H9 (cell line): ENCODE results near the gene AK4. TPM values are rescaled to one million over a fixed set of nuclear protein-coding genes. Genes with fewer than 3 reads are reported as not detected.

ENCODE experiments used
- DNase-seq: peaks from one replicate; pipeline ENCODE4 v3.0.0-alpha.2; 2017
- H2AFZ ChIP-seq: one replicate; pipeline ENCODE4 v1.6.1; 2013; ENCODE audit warnings: mild to moderate bottlenecking, low read length, control low read depth, moderate library complexity
- H2AK5ac ChIP-seq: 2 replicates; pipeline ENCODE4 v1.6.1; 2013; ENCODE audit warnings: low read length, control low read depth, mixed read lengths; ENCODE audit not compliant: insufficient read length
- H2BK120ac ChIP-seq: one replicate; pipeline ENCODE4 v1.6.1; 2013; ENCODE audit warnings: low read depth, mild to moderate bottlenecking, low read length, control low read depth, inconsistent platforms; ENCODE audit not compliant: poor library complexity, severe bottlenecking
- H2BK12ac ChIP-seq: 2 replicates; pipeline ENCODE4 v1.6.1; 2013; ENCODE audit warnings: low read length, control low read depth, mixed read lengths, low read depth; ENCODE audit not compliant: insufficient read length
- H2BK15ac ChIP-seq: 2 replicates; pipeline ENCODE4 v1.6.1; 2013; ENCODE audit warnings: low read depth, low read length, control low read depth
- H2BK20ac ChIP-seq: one replicate; pipeline ENCODE4 v1.6.1; 2013; ENCODE audit warnings: low read depth, mild to moderate bottlenecking, low read length, control low read depth, inconsistent platforms; ENCODE audit not compliant: poor library complexity, severe bottlenecking
- H2BK5ac ChIP-seq: 2 replicates; pipeline ENCODE4 v1.6.1; 2013; ENCODE audit warnings: low read length, control low read depth, mixed read lengths; ENCODE audit not compliant: insufficient read length
- H3K14ac ChIP-seq: 2 replicates; pipeline ENCODE4 v1.6.1; 2013; ENCODE audit warnings: low read length, control low read depth; ENCODE audit not compliant: insufficient read depth
- H3K18ac ChIP-seq: 2 replicates; pipeline ENCODE4 v1.6.1; 2013; ENCODE audit warnings: low read depth, mild to moderate bottlenecking, mixed read lengths, low read length, control low read depth; ENCODE audit not compliant: insufficient read length
- H3K23ac ChIP-seq: 2 replicates; pipeline ENCODE4 v1.6.1; 2013; ENCODE audit warnings: low read length, control low read depth, mixed read lengths, low read depth; ENCODE audit not compliant: insufficient read length
- H3K23me2 ChIP-seq: 2 replicates; pipeline ENCODE4 v1.6.1; 2013; ENCODE audit warnings: low read depth, mild to moderate bottlenecking, mixed read lengths, low read length, control low read depth; ENCODE audit not compliant: insufficient read length, poor library complexity, severe bottlenecking
- H3K27ac ChIP-seq: 2 replicates; pipeline ENCODE4 v1.5.1; 2013; ENCODE audit warnings: low read length, control low read depth, mixed read lengths, low read depth; ENCODE audit not compliant: insufficient read length
- H3K27me3 ChIP-seq: 2 replicates; pipeline ENCODE4 v1.6.1; 2013; ENCODE audit warnings: low read length, control low read depth, inconsistent platforms; ENCODE audit not compliant: insufficient read depth
- H3K4ac ChIP-seq: 2 replicates; pipeline ENCODE4 v1.6.1; 2013; ENCODE audit warnings: low read depth, mild to moderate bottlenecking, control low read depth, inconsistent platforms, low read length, moderate library complexity
- H3K4me1 ChIP-seq: 2 replicates; pipeline ENCODE4 v1.6.1; 2013; ENCODE audit warnings: low read length, control low read depth, inconsistent platforms; ENCODE audit not compliant: insufficient read depth
- H3K4me2 ChIP-seq: 2 replicates; pipeline ENCODE4 v1.6.1; 2013; ENCODE audit warnings: low read length, control low read depth, mixed read lengths; ENCODE audit not compliant: insufficient read length, insufficient read depth
- H3K56ac ChIP-seq: 2 replicates; pipeline ENCODE4 v1.6.1; 2013; ENCODE audit warnings: low read depth, mild to moderate bottlenecking, mixed read lengths, low read length, control low read depth; ENCODE audit not compliant: insufficient read length
- H3K79me1 ChIP-seq: 2 replicates; pipeline ENCODE4 v1.6.1; 2013; ENCODE audit warnings: low read depth, mild to moderate bottlenecking, moderate library complexity, low read length, control low read depth, inconsistent platforms; ENCODE audit not compliant: insufficient read depth, poor library complexity, severe bottlenecking
- H3K79me2 ChIP-seq: 2 replicates; pipeline ENCODE4 v1.6.1; 2013; ENCODE audit warnings: low read length, control low read depth, inconsistent platforms; ENCODE audit not compliant: insufficient read depth
- H3K9ac ChIP-seq: 2 replicates; pipeline ENCODE4 v1.6.1; 2013; ENCODE audit warnings: low read length, control low read depth, mixed read lengths; ENCODE audit not compliant: insufficient read length; ENCODE audit errors: extremely low read depth
- H3K9me3 ChIP-seq: one replicate; pipeline ENCODE4 v1.6.1; 2013; ENCODE audit warnings: low read depth, low read length, inconsistent platforms; ENCODE audit not compliant: control insufficient read depth
- H3T11ph ChIP-seq: one replicate; pipeline ENCODE4 v1.6.1; 2013; ENCODE audit warnings: mild to moderate bottlenecking, low read length, control low read depth, inconsistent platforms
- H4K20me1 ChIP-seq: one replicate; pipeline ENCODE4 v1.6.1; 2013; ENCODE audit not compliant: control insufficient read depth, insufficient read length, insufficient read depth
- H4K5ac ChIP-seq: 2 replicates; pipeline ENCODE4 v1.6.1; 2013; ENCODE audit warnings: low read depth, mild to moderate bottlenecking, mixed read lengths, low read length, control low read depth; ENCODE audit not compliant: insufficient read length
- H4K8ac ChIP-seq: replicated peaks from 2 replicates; pipeline ENCODE4 v1.6.1; 2013; ENCODE audit warnings: low read length, control low read depth, mixed read lengths, low read depth; ENCODE audit not compliant: insufficient read length
- H4K91ac ChIP-seq: 2 replicates; pipeline ENCODE4 v1.6.1; 2013; ENCODE audit warnings: low read depth, mild to moderate bottlenecking, moderate library complexity, mixed read lengths, low read length, control low read depth; ENCODE audit not compliant: insufficient read length
- H3K27ac Mint-ChIP-seq, 3 experiments: 2 replicates in 2 of 3; 3 replicates in 1 of 3; pipeline ENCODE4 v1.8.0; 2020 to 2021; ENCODE audit warnings: mixed read lengths in 3 of 3, mild to moderate bottlenecking in 1 of 3, moderate library complexity in 1 of 3
- H3K27me3 Mint-ChIP-seq: 2 replicates; pipeline ENCODE4 v1.8.0; 2021; ENCODE audit warnings: low read depth, mild to moderate bottlenecking, moderate library complexity, mixed read lengths
- H3K36me3 Mint-ChIP-seq, 3 experiments: 2 replicates in 2 of 3; 3 replicates in 1 of 3; pipeline ENCODE4 v1.8.0; 2020 to 2021; ENCODE audit warnings: low read depth in 3 of 3, mixed read lengths in 3 of 3; ENCODE audit not compliant: insufficient read depth in 1 of 3
- H3K4me1 Mint-ChIP-seq, 2 experiments: 2 replicates each; pipeline ENCODE4 v1.8.0; 2020; ENCODE audit warnings: mixed read lengths in 2 of 2
- H3K4me3 Mint-ChIP-seq, 2 experiments: 2 replicates in 1 of 2; 3 replicates in 1 of 2; pipeline ENCODE4 v1.8.0; 2020 to 2021; ENCODE audit warnings: mild to moderate bottlenecking in 2 of 2, mixed read lengths in 2 of 2, moderate library complexity in 1 of 2
- H3K9me3 Mint-ChIP-seq, 2 experiments: 2 replicates in 1 of 2; 3 replicates in 1 of 2; pipeline ENCODE4 v1.8.0; 2020; ENCODE audit warnings: mild to moderate bottlenecking in 2 of 2, mixed read lengths in 2 of 2, moderate library complexity in 1 of 2
- WGBS: extraction: QIAGEN DNeasy Blood & Tissue Kit; methylation state at CpG from one replicate; pipeline ENCODE4 v1.1.7; 2013; ENCODE audit warnings: missing lambda C conversion rate, low lambda C conversion rate, mixed read lengths; ENCODE audit not compliant: insufficient read length; ENCODE audit errors: extremely low coverage; 5-methylcytosine and 5-hydroxymethylcytosine counted together
- total RNA-seq: library from RNA; stranded (reverse); gene quantifications from 2 replicates; pipeline ENCODE4 v1.2.1, GENCODE V29; 2021
- TF ChIP-seq, protein P1 (sequence below): fragments of 200-600 bp; sonication (generic); conservative IDR thresholded peaks from 3 replicates; pipeline ENCODE4 v1.8.0; 2021; ENCODE audit warnings: antibody characterized with exemption, mild to moderate bottlenecking

Gene AK4
- total RNA-seq, 1 experiment from 2014 or later, result 45.6 TPM

DNA sequence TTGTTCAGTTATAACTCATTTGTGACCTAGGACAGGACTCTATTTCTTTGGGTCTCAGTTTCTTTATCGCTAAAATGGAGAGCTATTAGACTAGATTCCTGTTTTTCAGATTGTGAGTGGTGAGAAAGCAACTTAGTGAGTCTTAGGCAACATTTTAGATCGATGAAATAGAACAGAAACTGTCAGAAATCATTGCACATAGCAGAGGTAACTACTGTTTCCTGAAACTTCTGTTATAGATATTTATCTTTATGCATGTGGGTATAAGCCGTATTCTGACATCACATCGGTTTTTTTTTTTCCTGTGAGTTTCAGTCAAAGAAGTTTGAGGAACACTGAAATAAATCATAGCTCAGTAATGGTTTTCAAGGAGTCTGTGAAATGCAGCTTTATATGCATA is 119.3 kb downstream of the AK4 start:
- H3K14ac ChIP-seq, result no peak overlapping the region
- H3K79me2 ChIP-seq, result no peaks in the 10 kb centered on the region
- no peak overlapping the region for H2BK120ac ChIP-seq
- H2BK5ac ChIP-seq, result no peak overlapping the region
- no peak overlapping the region for H3K9ac ChIP-seq
- no peak overlapping the region for H4K5ac ChIP-seq
- H2BK20ac ChIP-seq, result no peak overlapping the region
- H3K23me2 ChIP-seq, result peaks cover 11% of the 10 kb centered on the region
- H2AK5ac ChIP-seq, result no peak overlapping the region
- H3K18ac ChIP-seq, result no peak overlapping the region
- no peaks in the 10 kb centered on the region for H3K9me3 Mint-ChIP-seq
- H3K23ac ChIP-seq, result no peak overlapping the region
- H3K4me1 Mint-ChIP-seq, result peaks cover 20 to 31% of the 10 kb centered on the region in 2 experiments
- no peak for DNase-seq
- no peak overlapping the region for H3K4ac ChIP-seq
- H3K27me3 Mint-ChIP-seq, result peaks cover 35% of the 10 kb centered on the region
- no peaks in the 10 kb centered on the region for H4K20me1 ChIP-seq
- H2BK12ac ChIP-seq, result no peak overlapping the region
- H3K9me3 ChIP-seq, result no peaks in the 10 kb centered on the region
- H3K56ac ChIP-seq, result no peak overlapping the region
- H4K91ac ChIP-seq, result no peak overlapping the region
- no peaks in the 10 kb centered on the region for H3K4me1 ChIP-seq
- H3K79me1 ChIP-seq, result no peaks in the 10 kb centered on the region
- no peak overlapping the region; a peak in 1 of 7 replicates for H3K27ac Mint-ChIP-seq
- H3T11ph ChIP-seq, result no peak overlapping the region
- WGBS, result no CpG with 5 or more reads among the region's 4 CpGs
- H3K4me2 ChIP-seq, result no peak overlapping the region
- H4K8ac ChIP-seq, result no peak overlapping the region
- no peak overlapping the region for H3K27ac ChIP-seq
- no peaks in the 10 kb centered on the region for H3K36me3 Mint-ChIP-seq
- no peak overlapping the region for H2BK15ac ChIP-seq
- H3K4me3 Mint-ChIP-seq, result no peak overlapping the region
- no peaks in the 10 kb centered on the region; the same call in 1 of the 2 replicates for H3K27me3 ChIP-seq
- TF ChIP-seq, protein P1, sequence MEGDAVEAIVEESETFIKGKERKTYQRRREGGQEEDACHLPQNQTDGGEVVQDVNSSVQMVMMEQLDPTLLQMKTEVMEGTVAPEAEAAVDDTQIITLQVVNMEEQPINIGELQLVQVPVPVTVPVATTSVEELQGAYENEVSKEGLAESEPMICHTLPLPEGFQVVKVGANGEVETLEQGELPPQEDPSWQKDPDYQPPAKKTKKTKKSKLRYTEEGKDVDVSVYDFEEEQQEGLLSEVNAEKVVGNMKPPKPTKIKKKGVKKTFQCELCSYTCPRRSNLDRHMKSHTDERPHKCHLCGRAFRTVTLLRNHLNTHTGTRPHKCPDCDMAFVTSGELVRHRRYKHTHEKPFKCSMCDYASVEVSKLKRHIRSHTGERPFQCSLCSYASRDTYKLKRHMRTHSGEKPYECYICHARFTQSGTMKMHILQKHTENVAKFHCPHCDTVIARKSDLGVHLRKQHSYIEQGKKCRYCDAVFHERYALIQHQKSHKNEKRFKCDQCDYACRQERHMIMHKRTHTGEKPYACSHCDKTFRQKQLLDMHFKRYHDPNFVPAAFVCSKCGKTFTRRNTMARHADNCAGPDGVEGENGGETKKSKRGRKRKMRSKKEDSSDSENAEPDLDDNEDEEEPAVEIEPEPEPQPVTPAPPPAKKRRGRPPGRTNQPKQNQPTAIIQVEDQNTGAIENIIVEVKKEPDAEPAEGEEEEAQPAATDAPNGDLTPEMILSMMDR, result no peak
- H2AFZ ChIP-seq, result no peak overlapping the region
